GM12878 (cell line): Measurements from ENCODE around the gene ADAMTS17. TPM values are rescaled to one million over a fixed set of nuclear protein-coding genes. Genes with fewer than 3 reads are reported as not detected.

Experiments
- CREB1 ChIP-seq: IDR thresholded peaks from 2 replicates; pipeline ENCODE4 v1.6.1; 2012; ENCODE audit warnings: low read depth, mild to moderate bottlenecking, inconsistent platforms
- DPF2 ChIP-seq: fragments of 450-650 bp; IDR thresholded peaks from 2 replicates; pipeline ENCODE4 v1.6.1; 2017; ENCODE audit warnings: mild to moderate bottlenecking
- FOS ChIP-seq: IDR thresholded peaks from 3 replicates; pipeline ENCODE4 v1.6.1; 2011; ENCODE audit warnings: borderline replicate concordance; ENCODE audit not compliant: insufficient read length; ENCODE audit errors: extremely low read depth
- GABPA ChIP-seq: IDR thresholded peaks from 2 replicates; pipeline ENCODE4 v1.6.1; 2014; ENCODE audit warnings: antibody characterized with exemption, low read depth, mild to moderate bottlenecking, inconsistent platforms
- KLF5 ChIP-seq: fragments of 450-650 bp; IDR thresholded peaks from 2 replicates; pipeline ENCODE4 v1.6.1; 2014; ENCODE audit warnings: mild to moderate bottlenecking; ENCODE audit not compliant: partially characterized antibody
- polyA plus RNA-seq, 11 experiments: library from polyadenylated mRNA; depleted of rRNA in 4 of 11; unstranded in 6 of 11; stranded (reverse) in 5 of 11; fragments of >200 nt; fragmentation: Nextera tagmentation in 4 of 11; fragmentation: Illumina TruSeq in 1 of 11; extraction: Ambion mirVana in 4 of 11; extraction: Trizol in 1 of 11; gene quantifications; 1 replicate in 1 of 11; 2 replicates in 10 of 11; pipeline versions ENCODE4 v1.2.1 to v1.2.3, GENCODE V29; 2011 to 2016; ENCODE audit warnings: inconsistent platforms in 2 of 11, missing spikeins in 2 of 11, low read depth in 1 of 11
- total RNA-seq, 4 experiments: library from RNA; depleted of rRNA in 3 of 4; stranded (reverse); fragments of >200 nt in 3 of 4; fragmentation: Illumina TruSeq in 1 of 4; extraction: Trizol in 1 of 4; gene quantifications; 2 replicates each; pipeline versions ENCODE4 v1.2.1 to v1.2.3, GENCODE V29; 2013 to 2021
- TF ChIP-seq, protein P1 (sequence below): fragments of 150-350 bp; IDR thresholded peaks from 2 replicates; pipeline ENCODE4 v1.6.1; 2014; ENCODE audit warnings: mild to moderate bottlenecking, low read depth, low read length
- TF ChIP-seq, protein P2 (sequence below): fragments of 450-650 bp; IDR thresholded peaks from 2 replicates; pipeline ENCODE4 v1.6.1; 2016; ENCODE audit warnings: mild to moderate bottlenecking, moderate library complexity, borderline replicate concordance
- TF ChIP-seq, protein P3 (sequence below): fragments of 450-650 bp; IDR thresholded peaks from 2 replicates; pipeline ENCODE4 v1.6.1; 2018; ENCODE audit warnings: borderline replicate concordance, mild to moderate bottlenecking; ENCODE audit not compliant: partially characterized antibody
- TF ChIP-seq, protein P4 (sequence below): fragments of 450-650 bp; IDR thresholded peaks from 2 replicates; pipeline ENCODE4 v1.6.1; 2017; ENCODE audit warnings: antibody characterized with exemption, mild to moderate bottlenecking, moderate library complexity

Gene ADAMTS17
- total and polyA plus RNA-seq, 10 of the 15 experiments (the other 5 are each of a cell fraction or from before 2014, with no cell fraction given), result 0.04 to 0.50 (median 0.10) TPM; not detected in 4

DNA sequence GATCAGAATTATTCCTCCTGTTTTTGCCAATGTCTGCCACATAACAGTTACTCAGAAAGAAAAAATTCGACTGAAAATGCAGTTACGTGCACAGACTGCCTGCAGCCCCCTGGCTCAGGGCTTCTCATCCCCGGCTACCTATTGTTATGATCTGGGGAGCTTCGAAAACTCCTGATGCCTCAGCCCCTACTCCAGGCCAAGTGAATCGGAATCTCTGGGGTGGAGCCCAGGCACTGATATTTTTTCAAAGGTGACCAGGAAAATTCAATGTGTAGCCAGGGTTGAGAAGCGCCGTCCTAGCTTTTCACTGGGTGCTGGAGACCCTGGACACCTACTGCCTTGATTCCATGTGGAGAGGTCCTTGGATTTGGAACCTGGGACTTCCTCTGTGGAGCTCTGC, 8.5 kb downstream of the ADAMTS17 start (continued):
- TF ChIP-seq, protein P1, sequence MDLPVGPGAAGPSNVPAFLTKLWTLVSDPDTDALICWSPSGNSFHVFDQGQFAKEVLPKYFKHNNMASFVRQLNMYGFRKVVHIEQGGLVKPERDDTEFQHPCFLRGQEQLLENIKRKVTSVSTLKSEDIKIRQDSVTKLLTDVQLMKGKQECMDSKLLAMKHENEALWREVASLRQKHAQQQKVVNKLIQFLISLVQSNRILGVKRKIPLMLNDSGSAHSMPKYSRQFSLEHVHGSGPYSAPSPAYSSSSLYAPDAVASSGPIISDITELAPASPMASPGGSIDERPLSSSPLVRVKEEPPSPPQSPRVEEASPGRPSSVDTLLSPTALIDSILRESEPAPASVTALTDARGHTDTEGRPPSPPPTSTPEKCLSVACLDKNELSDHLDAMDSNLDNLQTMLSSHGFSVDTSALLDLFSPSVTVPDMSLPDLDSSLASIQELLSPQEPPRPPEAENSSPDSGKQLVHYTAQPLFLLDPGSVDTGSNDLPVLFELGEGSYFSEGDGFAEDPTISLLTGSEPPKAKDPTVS, result no peak
- TF ChIP-seq FOS, result no peak
- no peak for TF ChIP-seq CREB1
- TF ChIP-seq, protein P2, sequence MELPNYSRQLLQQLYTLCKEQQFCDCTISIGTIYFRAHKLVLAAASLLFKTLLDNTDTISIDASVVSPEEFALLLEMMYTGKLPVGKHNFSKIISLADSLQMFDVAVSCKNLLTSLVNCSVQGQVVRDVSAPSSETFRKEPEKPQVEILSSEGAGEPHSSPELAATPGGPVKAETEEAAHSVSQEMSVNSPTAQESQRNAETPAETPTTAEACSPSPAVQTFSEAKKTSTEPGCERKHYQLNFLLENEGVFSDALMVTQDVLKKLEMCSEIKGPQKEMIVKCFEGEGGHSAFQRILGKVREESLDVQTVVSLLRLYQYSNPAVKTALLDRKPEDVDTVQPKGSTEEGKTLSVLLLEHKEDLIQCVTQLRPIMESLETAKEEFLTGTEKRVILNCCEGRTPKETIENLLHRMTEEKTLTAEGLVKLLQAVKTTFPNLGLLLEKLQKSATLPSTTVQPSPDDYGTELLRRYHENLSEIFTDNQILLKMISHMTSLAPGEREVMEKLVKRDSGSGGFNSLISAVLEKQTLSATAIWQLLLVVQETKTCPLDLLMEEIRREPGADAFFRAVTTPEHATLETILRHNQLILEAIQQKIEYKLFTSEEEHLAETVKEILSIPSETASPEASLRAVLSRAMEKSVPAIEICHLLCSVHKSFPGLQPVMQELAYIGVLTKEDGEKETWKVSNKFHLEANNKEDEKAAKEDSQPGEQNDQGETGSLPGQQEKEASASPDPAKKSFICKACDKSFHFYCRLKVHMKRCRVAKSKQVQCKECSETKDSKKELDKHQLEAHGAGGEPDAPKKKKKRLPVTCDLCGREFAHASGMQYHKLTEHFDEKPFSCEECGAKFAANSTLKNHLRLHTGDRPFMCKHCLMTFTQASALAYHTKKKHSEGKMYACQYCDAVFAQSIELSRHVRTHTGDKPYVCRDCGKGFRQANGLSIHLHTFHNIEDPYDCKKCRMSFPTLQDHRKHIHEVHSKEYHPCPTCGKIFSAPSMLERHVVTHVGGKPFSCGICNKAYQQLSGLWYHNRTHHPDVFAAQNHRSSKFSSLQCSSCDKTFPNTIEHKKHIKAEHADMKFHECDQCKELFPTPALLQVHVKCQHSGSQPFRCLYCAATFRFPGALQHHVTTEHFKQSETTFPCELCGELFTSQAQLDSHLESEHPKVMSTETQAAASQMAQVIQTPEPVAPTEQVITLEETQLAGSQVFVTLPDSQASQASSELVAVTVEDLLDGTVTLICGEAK, result no peak
- TF ChIP-seq, protein P3, sequence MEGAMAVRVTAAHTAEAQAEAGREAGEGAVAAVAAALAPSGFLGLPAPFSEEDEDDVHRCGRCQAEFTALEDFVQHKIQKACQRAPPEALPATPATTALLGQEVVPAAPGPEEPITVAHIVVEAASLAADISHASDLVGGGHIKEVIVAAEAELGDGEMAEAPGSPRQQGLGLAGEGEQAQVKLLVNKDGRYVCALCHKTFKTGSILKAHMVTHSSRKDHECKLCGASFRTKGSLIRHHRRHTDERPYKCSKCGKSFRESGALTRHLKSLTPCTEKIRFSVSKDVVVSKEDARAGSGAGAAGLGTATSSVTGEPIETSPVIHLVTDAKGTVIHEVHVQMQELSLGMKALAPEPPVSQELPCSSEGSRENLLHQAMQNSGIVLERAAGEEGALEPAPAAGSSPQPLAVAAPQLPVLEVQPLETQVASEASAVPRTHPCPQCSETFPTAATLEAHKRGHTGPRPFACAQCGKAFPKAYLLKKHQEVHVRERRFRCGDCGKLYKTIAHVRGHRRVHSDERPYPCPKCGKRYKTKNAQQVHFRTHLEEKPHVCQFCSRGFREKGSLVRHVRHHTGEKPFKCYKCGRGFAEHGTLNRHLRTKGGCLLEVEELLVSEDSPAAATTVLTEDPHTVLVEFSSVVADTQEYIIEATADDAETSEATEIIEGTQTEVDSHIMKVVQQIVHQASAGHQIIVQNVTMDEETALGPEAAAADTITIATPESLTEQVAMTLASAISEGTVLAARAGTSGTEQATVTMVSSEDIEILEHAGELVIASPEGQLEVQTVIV, result no peak
- TF ChIP-seq GABPA, result no peak
- TF ChIP-seq, protein P4, sequence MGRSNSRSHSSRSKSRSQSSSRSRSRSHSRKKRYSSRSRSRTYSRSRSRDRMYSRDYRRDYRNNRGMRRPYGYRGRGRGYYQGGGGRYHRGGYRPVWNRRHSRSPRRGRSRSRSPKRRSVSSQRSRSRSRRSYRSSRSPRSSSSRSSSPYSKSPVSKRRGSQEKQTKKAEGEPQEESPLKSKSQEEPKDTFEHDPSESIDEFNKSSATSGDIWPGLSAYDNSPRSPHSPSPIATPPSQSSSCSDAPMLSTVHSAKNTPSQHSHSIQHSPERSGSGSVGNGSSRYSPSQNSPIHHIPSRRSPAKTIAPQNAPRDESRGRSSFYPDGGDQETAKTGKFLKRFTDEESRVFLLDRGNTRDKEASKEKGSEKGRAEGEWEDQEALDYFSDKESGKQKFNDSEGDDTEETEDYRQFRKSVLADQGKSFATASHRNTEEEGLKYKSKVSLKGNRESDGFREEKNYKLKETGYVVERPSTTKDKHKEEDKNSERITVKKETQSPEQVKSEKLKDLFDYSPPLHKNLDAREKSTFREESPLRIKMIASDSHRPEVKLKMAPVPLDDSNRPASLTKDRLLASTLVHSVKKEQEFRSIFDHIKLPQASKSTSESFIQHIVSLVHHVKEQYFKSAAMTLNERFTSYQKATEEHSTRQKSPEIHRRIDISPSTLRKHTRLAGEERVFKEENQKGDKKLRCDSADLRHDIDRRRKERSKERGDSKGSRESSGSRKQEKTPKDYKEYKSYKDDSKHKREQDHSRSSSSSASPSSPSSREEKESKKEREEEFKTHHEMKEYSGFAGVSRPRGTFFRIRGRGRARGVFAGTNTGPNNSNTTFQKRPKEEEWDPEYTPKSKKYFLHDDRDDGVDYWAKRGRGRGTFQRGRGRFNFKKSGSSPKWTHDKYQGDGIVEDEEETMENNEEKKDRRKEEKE, result no peak
- no peak for TF ChIP-seq KLF5
- TF ChIP-seq DPF2, result no peak
